ENCODE data around the gene HS3ST5. TPM values are rescaled to one million over a fixed set of nuclear protein-coding genes. Genes with fewer than 3 reads are reported as not detected.
A peak's percentile ranks its signal among the peaks of the same experiment; 100 is the strongest.

The HS3ST5 gene
- total and polyA plus RNA-seq, 8 donors = 0.08 to 0.26 (median 0.11) TPM; not detected in 4

DNA sequence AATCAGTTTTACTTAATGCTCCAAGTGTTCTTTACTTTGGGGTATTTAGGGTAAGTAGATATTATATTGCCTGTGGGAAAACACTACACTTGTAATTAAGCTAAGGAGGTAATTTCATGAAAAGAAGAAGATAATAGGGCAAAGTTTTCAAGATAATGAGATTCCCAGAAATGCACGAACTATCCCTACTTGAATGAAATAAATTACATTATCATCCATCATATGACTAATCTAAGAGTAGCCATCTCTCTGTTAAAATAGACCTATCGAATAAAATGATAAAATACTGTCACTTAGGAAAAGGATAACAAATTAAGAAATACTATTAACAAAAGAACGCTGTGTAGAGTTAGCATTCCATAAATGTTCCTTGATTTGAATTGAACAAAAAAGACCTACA lies 236.8 kb downstream of the HS3ST5 start:
- intact Hi-C loops (cut with DNase I) = loop anchor here in 1 of 3 donors (10.0 kb wide), 1 partner anchor 189 kb away; no protein-coding TSS in a partner anchor
- no peak overlapping the region for H3K27ac ChIP-seq
- ATAC-seq = no peak
- H3K27me3 ChIP-seq = no peaks in the 10 kb centered on the region
- no peak for DNase-seq
- no peak overlapping the region for H3K4me3 ChIP-seq
- FAIRE-seq = no peak
- TF ChIP-seq CTCF (IDR thresholded peaks at IDR 0.05) = no peak
- H3K4me1 ChIP-seq = no peaks in the 10 kb centered on the region
- H3K36me3 ChIP-seq = no peaks in the 10 kb centered on the region
- WGBS, 2 donors = 46 to 57% methylated on average over 3 of the region's 3 CpGs
- H3K9me3 ChIP-seq = no peaks in the 10 kb centered on the region

GRCh38 chr6:114101255-114101654 lies 241.6 kb downstream of the HS3ST5 start:
- no peak for TF ChIP-seq CTCF (IDR thresholded peaks at IDR 0.05)
- Histone ChIP-seq H3K9me3 (no peaks in the 10 kb centered on the region), H3K36me3 (no peaks in the 10 kb centered on the region), H3K27ac (no peak overlapping the region), H3K27me3 (no peaks in the 10 kb centered on the region), H3K4me3 (no peak overlapping the region), H3K4me1 (no peaks in the 10 kb centered on the region)
- FAIRE-seq (no peak), ATAC-seq (no peak), DNase-seq (no peak)
- WGBS, 2 donors = 21 to 36% methylated on average over 1 of the region's 1 CpG
- intact Hi-C loops (cut with DNase I) = loop anchor here in 1 of 3 donors (10.0 kb wide), 1 partner anchor 194 kb away; no protein-coding TSS in a partner anchor

GRCh38 chr6:114100215-114100994 lies 242.4 kb downstream of the HS3ST5 start:
- Histone ChIP-seq H3K4me3 (no peak overlapping the region), H3K27me3 (no peaks in the 10 kb centered on the region), H3K27ac (no peak overlapping the region), H3K36me3 (no peaks in the 10 kb centered on the region), H3K9me3 (no peaks in the 10 kb centered on the region), H3K4me1 (no peaks in the 10 kb centered on the region)
- intact Hi-C loops (cut with DNase I) = loop anchor here in 1 of 3 donors (10.0 kb wide), 1 partner anchor 194 kb away; no protein-coding TSS in a partner anchor
- TF ChIP-seq CTCF (IDR thresholded peaks at IDR 0.05) = no peak
- no peak for FAIRE-seq
- no peak for ATAC-seq
- 63 to 73% methylated on average over 10 of the region's 10 CpGs for WGBS, 2 donors
- DNase-seq = no peak

- H3K36me3 ChIP-seq = no peaks in the 10 kb centered on the region
- peak; percentile 52 to 85 (median 68) for TF ChIP-seq CTCF (IDR thresholded peaks at IDR 0.05)
- no peaks in the 10 kb centered on the region for H3K4me1 ChIP-seq
- H3K4me3 ChIP-seq = no peak overlapping the region
- FAIRE-seq = peak; percentile 53
- H3K27me3 ChIP-seq = no peaks in the 10 kb centered on the region
- DNase-seq = no peak
- intact Hi-C loops (cut with DNase I) = loop anchor here in 1 of 3 donors (10.0 kb wide), 1 partner anchor 208 kb away; no protein-coding TSS in a partner anchor
- H3K27ac ChIP-seq = no peak overlapping the region
- H3K9me3 ChIP-seq = no peaks in the 10 kb centered on the region
- peak in 3 of 4 donors; percentile 38 to 68 (median 54) for ATAC-seq
- WGBS, 2 donors = 2% methylated on average over 2 of the region's 2 CpGs
These were observed 246.2 kb downstream of the HS3ST5 start for GRCh38 chr6:114096561-114097172.
